ENCODE results near the gene TNFRSF17. TPM values are rescaled to one million over a fixed set of nuclear protein-coding genes. Genes with fewer than 3 reads are reported as not detected.
A peak's percentile ranks its signal among the peaks of the same experiment; 100 is the strongest.

The TNFRSF17 gene
- total and polyA plus RNA-seq, 5 donors: 0.38 TPM; not detected in 4

DNA sequence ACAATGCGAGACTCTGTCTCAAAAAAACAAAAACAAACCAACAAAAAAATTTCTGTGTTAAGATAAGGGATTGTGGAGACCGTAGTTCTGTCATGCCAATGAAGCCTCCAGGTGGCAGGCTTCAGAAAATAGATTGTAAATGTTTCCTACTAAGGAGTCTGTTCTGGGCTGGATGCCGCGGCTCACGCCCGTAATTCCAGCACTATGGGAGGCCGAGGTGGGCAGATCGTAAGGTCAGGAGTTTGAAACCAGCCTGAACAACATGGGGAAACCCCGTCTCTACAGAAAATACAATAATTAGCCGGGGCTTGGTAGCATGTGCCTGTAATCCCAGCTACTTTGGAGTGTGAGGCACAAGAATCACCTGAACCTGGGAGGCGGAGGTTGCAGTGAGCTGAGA, 7.1 kb downstream of the TNFRSF17 start:
- no peak for ATAC-seq
- Histone ChIP-seq H3K27me3 (ENCODE audit: control insufficient read depth, insufficient read depth) (no peaks in the 10 kb centered on the region), H3K4me3 (ENCODE audit: low read length) (no peak overlapping the region), H3K4me1 (ENCODE audit: control insufficient read depth, insufficient read depth, low read length) (no peaks in the 10 kb centered on the region), H3K27ac (ENCODE audit: low read length) (no peak overlapping the region), H3K9me3 (ENCODE audit: control insufficient read depth, low read length) (no peaks in the 10 kb centered on the region)
- WGBS: 69% methylated on average over 11 of the region's 11 CpGs
- intact Hi-C loops (cut with DNase I): loop anchor here in 2 of 4 donors (10.0 kb wide), 1 partner anchor 93 kb away; no protein-coding TSS in a partner anchor
- no peak for DNase-seq

DNA sequence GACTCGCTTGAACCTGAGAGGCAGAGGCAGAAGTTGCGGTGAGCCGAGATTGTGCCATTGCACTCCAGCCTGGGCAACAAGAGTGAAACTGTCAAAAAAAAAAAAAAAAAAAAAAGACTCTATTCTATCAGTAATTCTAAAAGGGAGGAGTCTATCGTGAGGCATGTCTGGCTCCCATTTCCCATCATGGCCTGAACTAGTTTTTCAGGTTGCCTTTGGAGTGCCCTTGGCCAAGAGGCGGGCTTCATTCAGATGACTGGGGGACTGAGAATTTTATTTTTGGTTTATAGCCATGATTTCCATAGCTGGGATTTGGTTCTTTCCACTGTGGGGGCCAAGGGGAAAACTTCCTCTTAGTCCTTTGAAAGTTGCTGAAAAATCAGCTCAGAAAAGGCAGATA, 8.1 kb downstream of the TNFRSF17 start:
- Histone ChIP-seq H3K27me3 (ENCODE audit: control insufficient read depth, insufficient read depth) (no peaks in the 10 kb centered on the region), H3K4me3 (ENCODE audit: low read length) (no peak overlapping the region), H3K4me1 (ENCODE audit: control insufficient read depth, insufficient read depth, low read length) (no peaks in the 10 kb centered on the region), H3K9me3 (ENCODE audit: control insufficient read depth, low read length) (no peaks in the 10 kb centered on the region), H3K27ac (ENCODE audit: low read length) (no peak overlapping the region)
- intact Hi-C loops (cut with DNase I): loop anchor here in 2 of 4 donors (10.0 kb wide), 1 partner anchor 92 kb away; no protein-coding TSS in a partner anchor
- DNase-seq (no peak), ATAC-seq (no peak)
- 92% methylated on average over 5 of the region's 5 CpGs for WGBS

- DNase-seq: no peak
- no peaks in the 10 kb centered on the region for H3K9me3 ChIP-seq (ENCODE audit: control insufficient read depth, low read length)
- peak overlapping the region; percentile 98 for H3K4me3 ChIP-seq (ENCODE audit: low read length)
- no peaks in the 10 kb centered on the region for H3K27me3 ChIP-seq (ENCODE audit: control insufficient read depth, insufficient read depth)
- peak; percentile 12 to 15 for ATAC-seq
- H3K4me1 ChIP-seq (ENCODE audit: control insufficient read depth, insufficient read depth, low read length): no peaks in the 10 kb centered on the region
- intact Hi-C loops (cut with DNase I): loop anchor here in 2 of 4 donors (10.0 kb wide), 1 partner anchor 88 kb away; no protein-coding TSS in a partner anchor
- under 1% methylated on average over 22 of the region's 22 CpGs for WGBS
- peak overlapping the region; percentile 61 for H3K27ac ChIP-seq (ENCODE audit: low read length)
These were observed 11.9 kb downstream of the TNFRSF17 start for GRCh38 chr16:11976850-11977375.

- Histone ChIP-seq H3K9me3 (ENCODE audit: control insufficient read depth, low read length) (no peaks in the 10 kb centered on the region), H3K27ac (ENCODE audit: low read length) (no peak overlapping the region), H3K4me1 (ENCODE audit: control insufficient read depth, insufficient read depth, low read length) (no peaks in the 10 kb centered on the region), H3K4me3 (ENCODE audit: low read length) (peak overlapping the region; percentile 98), H3K27me3 (ENCODE audit: control insufficient read depth, insufficient read depth) (no peaks in the 10 kb centered on the region)
- DNase-seq (peak in 1 of 3 donors; percentile 64), ATAC-seq (peak; percentile 41 to 77)
- intact Hi-C loops (cut with DNase I): loop anchor here in 2 of 4 donors (10.0 kb wide), 1 partner anchor 87 kb away; no protein-coding TSS in a partner anchor
- WGBS: 17% methylated on average over 12 of the region's 12 CpGs
These were observed 12.5 kb downstream of the TNFRSF17 start for GRCh38 chr16:11977376-11978041.

- Histone ChIP-seq H3K9me3 (ENCODE audit: control insufficient read depth, low read length) (no peaks in the 10 kb centered on the region), H3K4me1 (ENCODE audit: control insufficient read depth, insufficient read depth, low read length) (no peaks in the 10 kb centered on the region), H3K4me3 (ENCODE audit: low read length) (no peak overlapping the region), H3K27me3 (ENCODE audit: control insufficient read depth, insufficient read depth) (no peaks in the 10 kb centered on the region), H3K27ac (ENCODE audit: low read length) (no peak overlapping the region)
- WGBS: 88% methylated on average over 2 of the region's 2 CpGs
- no peak for DNase-seq
- no peak for ATAC-seq
- intact Hi-C loops (cut with DNase I): loop anchor here in 2 of 4 donors (10.0 kb wide), 1 partner anchor 87 kb away; no protein-coding TSS in a partner anchor
These were observed 13.1 kb downstream of the TNFRSF17 start for GRCh38 chr16:11978080-11978479.

GRCh38 chr16:11979013-11979672, 14.1 kb downstream of the TNFRSF17 start:
- no peak overlapping the region for H3K27ac ChIP-seq (ENCODE audit: low read length)
- H3K27me3 ChIP-seq (ENCODE audit: control insufficient read depth, insufficient read depth): no peaks in the 10 kb centered on the region
- H3K4me3 ChIP-seq (ENCODE audit: low read length): no peak overlapping the region
- no peaks in the 10 kb centered on the region for H3K9me3 ChIP-seq (ENCODE audit: control insufficient read depth, low read length)
- no peaks in the 10 kb centered on the region for H3K4me1 ChIP-seq (ENCODE audit: control insufficient read depth, insufficient read depth, low read length)
- intact Hi-C loops (cut with DNase I): loop anchor here in 2 of 4 donors (10.0 kb wide), 1 partner anchor 86 kb away; no protein-coding TSS in a partner anchor
- no peak for DNase-seq
- ATAC-seq: no peak
- WGBS: 82% methylated on average over 9 of the region's 9 CpGs

- Histone ChIP-seq H3K27me3 (ENCODE audit: control insufficient read depth, insufficient read depth) (no peaks in the 10 kb centered on the region), H3K4me1 (ENCODE audit: control insufficient read depth, insufficient read depth, low read length) (no peaks in the 10 kb centered on the region), H3K9me3 (ENCODE audit: control insufficient read depth, low read length) (no peaks in the 10 kb centered on the region), H3K4me3 (ENCODE audit: low read length) (no peak overlapping the region), H3K27ac (ENCODE audit: low read length) (no peak overlapping the region)
- no peak for ATAC-seq
- 71% methylated on average over 5 of the region's 5 CpGs for WGBS
- no peak for DNase-seq
- intact Hi-C loops (cut with DNase I): no loop called here
These were observed 15.3 kb downstream of the TNFRSF17 start for GRCh38 chr16:11980136-11980844.

DNA sequence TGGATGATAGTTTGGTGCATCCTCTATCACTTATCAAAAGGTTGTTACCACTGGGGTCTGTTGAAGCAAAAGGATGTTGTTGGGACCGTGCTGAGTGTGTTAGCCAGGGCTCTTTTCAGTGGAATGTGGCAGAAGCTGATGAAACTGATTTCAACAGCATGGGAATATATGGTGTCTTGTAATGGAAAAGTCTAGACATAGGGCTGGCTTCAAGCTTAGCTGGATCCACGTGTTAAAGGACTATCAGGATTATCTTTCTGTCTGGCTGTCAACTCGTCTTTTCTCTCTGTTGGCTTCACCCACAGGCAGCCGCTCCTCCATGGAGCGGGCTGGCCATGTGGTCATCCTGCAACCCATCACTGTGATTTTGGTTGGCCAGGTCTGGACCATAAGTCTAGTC, 20.2 kb downstream of the TNFRSF17 start:
- no peaks in the 10 kb centered on the region for H3K4me1 ChIP-seq (ENCODE audit: control insufficient read depth, insufficient read depth, low read length)
- H3K4me3 ChIP-seq (ENCODE audit: low read length): no peak overlapping the region
- ATAC-seq (no peak), DNase-seq (no peak)
- H3K27me3 ChIP-seq (ENCODE audit: control insufficient read depth, insufficient read depth): no peaks in the 10 kb centered on the region
- H3K27ac ChIP-seq (ENCODE audit: low read length): no peak overlapping the region
- 65% methylated on average over 5 of the region's 5 CpGs for WGBS
- intact Hi-C loops (cut with DNase I): no loop called here
- no peaks in the 10 kb centered on the region for H3K9me3 ChIP-seq (ENCODE audit: control insufficient read depth, low read length)

DNA sequence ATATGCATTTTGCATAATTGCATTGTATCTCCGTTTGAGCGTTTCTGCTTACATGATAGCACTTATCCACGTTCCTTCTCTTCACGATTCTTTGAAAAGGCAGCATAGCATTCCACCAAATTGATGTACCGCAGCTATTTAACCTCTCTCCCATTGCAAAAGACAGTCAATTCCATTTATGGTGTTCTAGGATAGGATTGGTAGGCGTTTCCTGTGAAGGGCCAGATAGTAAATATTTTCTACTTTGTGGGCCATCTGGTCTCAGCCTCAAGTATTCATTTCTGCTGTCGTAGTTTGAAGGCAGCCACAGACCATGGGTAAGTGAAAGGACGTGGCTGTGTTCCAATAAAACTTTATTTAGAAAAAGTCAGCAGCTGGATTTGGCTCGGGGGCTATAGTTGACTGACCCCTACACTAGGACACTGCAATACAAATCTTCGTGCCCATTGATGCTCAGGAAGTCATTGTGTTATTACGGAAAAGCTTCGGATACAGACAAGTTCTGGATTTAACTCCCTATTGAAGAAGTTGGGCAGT, 21.6 kb downstream of the TNFRSF17 start:
- DNase-seq (no peak), ATAC-seq (no peak)
- Histone ChIP-seq H3K9me3 (ENCODE audit: control insufficient read depth, low read length) (no peaks in the 10 kb centered on the region), H3K27ac (ENCODE audit: low read length) (no peak overlapping the region), H3K27me3 (ENCODE audit: control insufficient read depth, insufficient read depth) (no peaks in the 10 kb centered on the region), H3K4me1 (ENCODE audit: control insufficient read depth, insufficient read depth, low read length) (no peaks in the 10 kb centered on the region), H3K4me3 (ENCODE audit: low read length) (no peak overlapping the region)
- 87% methylated on average over 12 of the region's 12 CpGs for WGBS
- intact Hi-C loops (cut with DNase I): no loop called here

- Histone ChIP-seq H3K4me1 (ENCODE audit: control insufficient read depth, insufficient read depth, low read length) (no peaks in the 10 kb centered on the region), H3K27me3 (ENCODE audit: control insufficient read depth, insufficient read depth) (no peaks in the 10 kb centered on the region), H3K4me3 (ENCODE audit: low read length) (no peak overlapping the region), H3K27ac (ENCODE audit: low read length) (no peak overlapping the region), H3K9me3 (ENCODE audit: control insufficient read depth, low read length) (no peaks in the 10 kb centered on the region)
- 77% methylated on average over 5 of the region's 5 CpGs for WGBS
- ATAC-seq (no peak), DNase-seq (no peak)
- intact Hi-C loops (cut with DNase I): no loop called here
These were observed 23.4 kb downstream of the TNFRSF17 start for GRCh38 chr16:11988258-11988978.

Measured in right cardiac atrium (tissue), 5 donors.